ENCODE measurements around the gene CCDC181. TPM values are rescaled to one million over a fixed set of nuclear protein-coding genes. Genes with fewer than 3 reads are reported as not detected.

CCDC181 gene
- polyA plus RNA-seq, 4 donors = 8.6 to 12.5 (median 11.3) TPM

Other genes with a start within 250 kb of the CCDC181 start
- gene NME7, start 59.7 kb downstream of the CCDC181 start, polyA plus RNA-seq (ENCODE audit: insufficient read length in 4 of 4) = 100 to 1,000 TPM; 114 to 160 (median 153) TPM
- 10 to 100 TPM; 27.0 to 33.6 (median 30.2) TPM for gene BLZF1, start 59.3 kb downstream of the CCDC181 start, polyA plus RNA-seq (ENCODE audit: insufficient read length in 4 of 4)
- 10 to 100 TPM; 15.7 to 23.0 (median 20.5) TPM for gene SLC19A2, start 58.5 kb upstream of the CCDC181 start, polyA plus RNA-seq (ENCODE audit: insufficient read length in 4 of 4)
- 1 to 10 TPM; 2.0 to 3.0 (median 2.7) TPM for gene F5, start 159.0 kb upstream of the CCDC181 start, polyA plus RNA-seq (ENCODE audit: insufficient read length in 4 of 4)
- 10 to 100 TPM in 1 of 4 donors, 1 to 10 TPM in 3; 3.7 to 13.0 (median 6.8) TPM for gene SELP, start 202.7 kb upstream of the CCDC181 start, polyA plus RNA-seq (ENCODE audit: insufficient read length in 4 of 4)

Data from right renal pelvis (tissue), 4 donors.